Measurements from ENCODE around the gene MARS1. TPM values are rescaled to one million over a fixed set of nuclear protein-coding genes. Genes with fewer than 3 reads are reported as not detected.
A peak's percentile ranks its signal among the peaks of the same experiment; 100 is the strongest.

Gene MARS1
- polyA plus RNA-seq, 2 donors, result 74.4 to 106 TPM

DNA sequence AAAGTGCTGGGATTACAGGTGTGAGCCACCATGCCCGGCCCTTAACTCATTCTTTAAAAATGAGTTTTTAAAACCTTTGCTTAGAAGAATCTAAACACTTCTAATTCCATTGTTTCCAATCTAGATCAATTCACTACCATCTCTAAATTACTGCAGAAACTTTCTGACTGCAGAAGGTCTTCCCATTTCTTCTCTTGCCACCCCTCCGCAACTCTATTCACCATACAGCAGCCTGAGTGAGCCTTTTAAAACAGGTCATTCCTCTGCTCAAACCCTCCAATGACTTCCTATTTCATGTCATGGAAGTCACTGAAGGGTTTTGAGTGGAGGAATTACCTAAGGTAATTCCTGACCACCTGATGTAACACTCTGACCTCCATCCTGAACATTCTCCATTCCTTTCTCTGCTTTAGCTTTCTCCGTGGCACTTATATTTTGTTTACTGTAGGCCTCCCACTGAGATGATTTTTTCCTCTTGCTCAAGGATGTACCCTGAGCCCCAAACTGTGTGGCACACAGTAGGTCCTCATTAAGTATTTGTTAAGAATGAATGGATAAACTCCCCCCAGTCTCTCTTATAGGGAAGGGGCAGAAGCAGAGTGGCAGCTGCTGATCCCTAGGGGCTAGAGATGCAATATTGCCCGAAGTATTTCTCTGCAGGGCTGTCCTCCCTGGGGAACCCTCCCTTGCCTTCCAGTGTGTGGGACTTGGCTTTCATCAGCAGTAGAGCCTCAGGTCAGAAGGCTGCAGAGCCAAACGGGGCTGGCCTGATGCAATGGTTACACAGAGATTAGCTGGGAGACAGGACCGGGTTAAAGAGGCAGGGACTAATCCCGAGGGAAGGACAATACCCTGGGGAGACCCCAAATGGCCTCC lies 31.3 kb downstream of the MARS1 start:
- H3K27ac ChIP-seq (ENCODE audit: low read depth in 2 of 2, low read length in 1 of 2), result peak overlapping the region; percentile 97 to 99
- no peaks in the 10 kb centered on the region for H3K9me3 ChIP-seq (ENCODE audit: control insufficient read depth in 2 of 2, insufficient read depth in 1 of 2, low read depth in 1 of 2, low read length in 1 of 2)
- H3K27me3 ChIP-seq (ENCODE audit: control insufficient read depth in 1 of 2, insufficient read depth in 2 of 2, low read length in 2 of 2), result no peaks in the 10 kb centered on the region
- H3K4me3 ChIP-seq (ENCODE audit: low read depth in 1 of 2, low read length in 2 of 2), result peak overlapping the region; percentile 80 to 97
- peaks cover 0 to 14% of the 10 kb centered on the region in 2 donors for H3K4me1 ChIP-seq (ENCODE audit: control insufficient read depth in 2 of 2, insufficient read depth in 2 of 2, low read length in 1 of 2)
- H3K36me3 ChIP-seq (ENCODE audit: control insufficient read depth in 2 of 2, insufficient read depth in 2 of 2, low read length in 1 of 2), result peaks cover 22 to 23% of the 10 kb centered on the region in 2 donors
- 22 to 27% methylated on average over 7 of the region's 7 CpGs for WGBS, 2 donors

DNA sequence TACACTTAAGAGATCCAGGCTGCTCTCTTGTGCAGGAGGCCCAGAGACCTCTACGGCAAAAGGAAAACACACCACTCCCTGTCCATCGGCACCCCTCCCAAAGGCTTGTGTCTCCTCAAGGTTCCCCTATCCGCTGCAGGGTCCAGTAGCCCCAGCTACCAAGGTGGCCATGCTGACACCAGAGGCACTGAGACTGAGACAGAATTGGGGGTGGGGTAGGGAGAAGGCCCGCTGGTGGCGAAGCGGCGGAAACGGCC lies 31.9 kb downstream of the MARS1 start:
- 0 to 2% methylated on average over 8 of the region's 8 CpGs for WGBS, 2 donors
- Histone ChIP-seq H3K36me3 (ENCODE audit: control insufficient read depth in 2 of 2, insufficient read depth in 2 of 2, low read length in 1 of 2) (peaks cover 21% of the 10 kb centered on the region in 2 donors), H3K4me1 (ENCODE audit: control insufficient read depth in 2 of 2, insufficient read depth in 2 of 2, low read length in 1 of 2) (peaks cover 0 to 15% of the 10 kb centered on the region in 2 donors), H3K4me3 (ENCODE audit: low read depth in 1 of 2, low read length in 2 of 2) (peak overlapping the region; percentile 80 to 97), H3K9me3 (ENCODE audit: control insufficient read depth in 2 of 2, insufficient read depth in 1 of 2, low read depth in 1 of 2, low read length in 1 of 2) (no peaks in the 10 kb centered on the region), H3K27ac (ENCODE audit: low read depth in 2 of 2, low read length in 1 of 2) (peak overlapping the region; percentile 97 to 99), H3K27me3 (ENCODE audit: control insufficient read depth in 1 of 2, insufficient read depth in 2 of 2, low read length in 2 of 2) (no peaks in the 10 kb centered on the region)

- H3K27me3 ChIP-seq (ENCODE audit: control insufficient read depth in 1 of 2, insufficient read depth in 2 of 2, low read length in 2 of 2), result no peaks in the 10 kb centered on the region
- H3K9me3 ChIP-seq (ENCODE audit: control insufficient read depth in 2 of 2, insufficient read depth in 1 of 2, low read depth in 1 of 2, low read length in 1 of 2), result no peaks in the 10 kb centered on the region
- peaks cover under 1 to 15% of the 10 kb centered on the region in 2 donors for H3K4me1 ChIP-seq (ENCODE audit: control insufficient read depth in 2 of 2, insufficient read depth in 2 of 2, low read length in 1 of 2)
- H3K27ac ChIP-seq (ENCODE audit: low read depth in 2 of 2, low read length in 1 of 2), result peak within 1 kb of the TSS; percentile 97 to 99
- peak within 1 kb of the TSS; percentile 80 to 97 for H3K4me3 ChIP-seq (ENCODE audit: low read depth in 1 of 2, low read length in 2 of 2)
- 1% methylated on average over 49 to 51 of the region's 52 CpGs for WGBS, 2 donors
- peaks cover 15% of the 10 kb centered on the region in 2 donors for H3K36me3 ChIP-seq (ENCODE audit: control insufficient read depth in 2 of 2, insufficient read depth in 2 of 2, low read length in 1 of 2)
Observed at GRCh38 chr12:57520053-57520818, 32.4 kb downstream of the MARS1 start, which contains the start of gene DDIT3. Gene DDIT3, minus strand, starts transcription at chr12:57520514. Its CDS starts 3,108 bp downstream, at chr12:57517406.

GRCh38 chr12:57521525-57522010 lies 33.7 kb downstream of the MARS1 start:
- H3K27me3 ChIP-seq (ENCODE audit: control insufficient read depth in 1 of 2, insufficient read depth in 2 of 2, low read length in 2 of 2), result no peaks in the 10 kb centered on the region
- peak overlapping the region; percentile 97 to 99 for H3K27ac ChIP-seq (ENCODE audit: low read depth in 2 of 2, low read length in 1 of 2)
- no peaks in the 10 kb centered on the region for H3K9me3 ChIP-seq (ENCODE audit: control insufficient read depth in 2 of 2, insufficient read depth in 1 of 2, low read depth in 1 of 2, low read length in 1 of 2)
- H3K36me3 ChIP-seq (ENCODE audit: control insufficient read depth in 2 of 2, insufficient read depth in 2 of 2, low read length in 1 of 2), result peaks cover 7 to 11% of the 10 kb centered on the region in 2 donors
- peaks cover 2 to 15% of the 10 kb centered on the region in 2 donors for H3K4me1 ChIP-seq (ENCODE audit: control insufficient read depth in 2 of 2, insufficient read depth in 2 of 2, low read length in 1 of 2)
- no peak overlapping the region for H3K4me3 ChIP-seq (ENCODE audit: low read depth in 1 of 2, low read length in 2 of 2)
- WGBS, 2 donors, result 36 to 44% methylated on average over 17 of the region's 17 CpGs

DNA sequence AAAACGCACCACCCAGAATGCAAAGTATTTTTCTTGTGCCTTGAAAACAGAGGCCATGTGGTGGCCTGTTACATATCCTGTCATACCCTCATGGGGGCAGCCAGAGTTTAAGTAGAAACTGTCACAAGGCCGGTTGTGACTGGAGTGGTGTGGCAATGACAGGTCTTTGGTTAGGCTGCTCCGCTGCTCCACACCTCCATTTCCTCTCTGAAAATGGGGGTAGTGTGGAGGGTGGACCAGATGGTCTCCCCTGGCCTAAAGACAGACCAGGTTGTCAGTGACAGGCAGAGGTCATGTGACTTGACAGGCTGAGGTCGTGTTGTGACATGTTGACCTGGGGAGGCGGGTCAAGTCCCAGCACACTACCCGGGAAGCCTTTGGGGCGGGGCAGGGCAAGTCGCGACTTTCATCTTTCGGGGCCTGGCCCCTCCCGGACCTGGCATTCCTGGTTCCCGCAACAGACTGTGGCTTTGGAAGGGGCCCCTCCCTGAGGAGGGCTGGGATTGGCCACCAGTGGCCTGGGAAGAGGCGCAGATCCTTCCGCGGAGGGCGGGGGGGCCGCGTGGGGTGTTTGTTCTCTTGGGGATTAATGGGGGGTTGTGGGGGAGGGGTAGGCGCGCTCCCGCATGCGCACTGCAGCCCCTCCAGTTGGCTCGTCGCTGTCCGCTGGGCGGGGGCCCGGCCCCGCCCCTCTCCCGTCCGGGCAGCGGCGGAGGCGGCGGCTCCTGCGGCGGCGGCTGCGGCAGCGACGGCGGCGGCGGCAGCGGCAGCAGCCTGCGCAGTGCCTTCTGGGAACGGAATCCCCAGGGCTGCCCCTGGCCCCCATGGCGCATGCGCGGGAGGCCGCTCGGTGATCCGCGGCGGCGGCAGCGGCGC lies 34.4 kb downstream of the MARS1 start, which contains the start of gene MBD6:
TSS of gene MBD6 (plus strand) at position 814 of the 876 bp plus-strand sequence. CDS start 1,480 bp downstream, outside the sequence.
- Histone ChIP-seq H3K4me1 (ENCODE audit: control insufficient read depth in 2 of 2, insufficient read depth in 2 of 2, low read length in 1 of 2) (peaks cover 2 to 15% of the 10 kb centered on the region in 2 donors), H3K27ac (ENCODE audit: low read depth in 2 of 2, low read length in 1 of 2) (peak within 1 kb of the TSS; percentile 97 to 99), H3K27me3 (ENCODE audit: control insufficient read depth in 1 of 2, insufficient read depth in 2 of 2, low read length in 2 of 2) (no peaks in the 10 kb centered on the region), H3K9me3 (ENCODE audit: control insufficient read depth in 2 of 2, insufficient read depth in 1 of 2, low read depth in 1 of 2, low read length in 1 of 2) (no peaks in the 10 kb centered on the region), H3K36me3 (ENCODE audit: control insufficient read depth in 2 of 2, insufficient read depth in 2 of 2, low read length in 1 of 2) (peaks cover 3 to 11% of the 10 kb centered on the region in 2 donors), H3K4me3 (ENCODE audit: low read depth in 1 of 2, low read length in 2 of 2) (peak within 1 kb of the TSS; percentile 67 to 74)
- WGBS, 2 donors, result 1 to 3% methylated on average over 9 to 57 of the region's 57 CpGs

DNA sequence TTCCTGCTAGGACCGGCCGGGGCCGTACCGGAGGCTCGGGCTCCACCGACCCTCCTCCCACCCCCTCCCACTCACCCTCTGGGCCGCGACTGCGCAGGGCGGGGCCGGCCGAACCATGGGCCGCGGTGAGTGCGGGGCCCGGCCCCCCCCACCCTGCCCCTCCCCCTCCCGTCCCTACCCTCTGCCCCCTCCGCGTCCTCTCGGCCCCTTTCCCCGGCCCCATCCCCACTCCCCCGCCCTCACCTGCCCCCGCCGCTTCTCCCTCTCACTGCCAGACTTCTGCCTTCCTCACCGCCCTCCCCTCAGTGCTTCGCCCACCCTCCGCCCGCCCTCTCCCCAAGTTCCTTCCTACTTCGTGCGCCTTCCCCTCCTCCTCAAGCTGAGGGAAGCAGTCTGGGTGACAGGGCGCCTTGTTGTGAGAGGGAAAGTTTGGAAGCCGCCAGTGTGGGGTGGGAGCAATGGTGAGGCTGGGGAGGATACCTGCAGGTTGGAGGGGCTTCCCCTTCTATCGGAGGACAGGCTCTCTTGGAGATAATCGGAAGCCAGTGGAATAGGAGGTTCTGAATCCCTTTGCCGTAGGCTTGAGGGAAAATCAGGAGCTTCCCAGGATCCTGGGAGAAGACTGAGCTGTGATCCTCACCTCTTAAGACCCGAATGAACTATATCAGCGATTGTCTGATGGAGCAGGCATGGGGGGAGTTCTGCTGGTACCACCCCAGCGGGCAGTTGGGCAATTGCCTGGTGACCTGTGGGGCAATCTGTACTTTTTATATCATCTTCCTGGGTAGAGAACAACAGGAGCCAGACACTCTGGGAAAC lies 35.2 kb downstream of the MARS1 start:
- H3K9me3 ChIP-seq (ENCODE audit: control insufficient read depth in 2 of 2, insufficient read depth in 1 of 2, low read depth in 1 of 2, low read length in 1 of 2), result no peaks in the 10 kb centered on the region
- peaks cover 4 to 13% of the 10 kb centered on the region in 2 donors for H3K36me3 ChIP-seq (ENCODE audit: control insufficient read depth in 2 of 2, insufficient read depth in 2 of 2, low read length in 1 of 2)
- whole genome bisulfite sequencing, 2 donors, result 0 to 1% methylated on average over 22 to 36 of the region's 38 CpGs
- H3K4me3 ChIP-seq (ENCODE audit: low read depth in 1 of 2, low read length in 2 of 2), result peak overlapping the region; percentile 67 to 74
- H3K4me1 ChIP-seq (ENCODE audit: control insufficient read depth in 2 of 2, insufficient read depth in 2 of 2, low read length in 1 of 2), result peaks cover 2 to 15% of the 10 kb centered on the region in 2 donors
- H3K27ac ChIP-seq (ENCODE audit: low read depth in 2 of 2, low read length in 1 of 2), result peak overlapping the region; percentile 97 to 99
- no peaks in the 10 kb centered on the region for H3K27me3 ChIP-seq (ENCODE audit: control insufficient read depth in 1 of 2, insufficient read depth in 2 of 2, low read length in 2 of 2)

- 57 to 60% methylated on average over 14 of the region's 14 CpGs for WGBS, 2 donors
- H3K27ac ChIP-seq (ENCODE audit: low read depth in 2 of 2, low read length in 1 of 2), result peak overlapping the region; percentile 97 to 99
- H3K9me3 ChIP-seq (ENCODE audit: control insufficient read depth in 2 of 2, insufficient read depth in 1 of 2, low read depth in 1 of 2, low read length in 1 of 2), result no peaks in the 10 kb centered on the region
- peaks cover 8 to 13% of the 10 kb centered on the region in 2 donors for H3K36me3 ChIP-seq (ENCODE audit: control insufficient read depth in 2 of 2, insufficient read depth in 2 of 2, low read length in 1 of 2)
- H3K4me1 ChIP-seq (ENCODE audit: control insufficient read depth in 2 of 2, insufficient read depth in 2 of 2, low read length in 1 of 2), result peaks cover 2 to 15% of the 10 kb centered on the region in 2 donors
- H3K4me3 ChIP-seq (ENCODE audit: low read depth in 1 of 2, low read length in 2 of 2), result peak overlapping the region; percentile 67 to 74
- H3K27me3 ChIP-seq (ENCODE audit: control insufficient read depth in 1 of 2, insufficient read depth in 2 of 2, low read length in 2 of 2), result no peaks in the 10 kb centered on the region
Observed at GRCh38 chr12:57523706-57524614, 36.1 kb downstream of the MARS1 start.

All from esophagus (tissue), 2 donors.